H1 (cell line): Measurements from ENCODE around the gene ANKRD62. TPM values are rescaled to one million over a fixed set of nuclear protein-coding genes. Genes with fewer than 3 reads are reported as not detected.
A peak's percentile ranks its signal among the peaks of the same experiment; 100 is the strongest.

Source experiments
- CTCF ChIA-PET: fragments of 300-600 bp; sonication (Branson Sonifier 250); formaldehyde crosslinking; loops from one replicate; lab custom pipeline; 2021; ENCODE audit not compliant: partially characterized antibody; lab: Charles Lee
- POLR2A ChIA-PET: fragments of 300-600 bp; sonication (Branson Sonifier 250); formaldehyde crosslinking; loops from one replicate; lab custom pipeline; 2021; ENCODE audit warnings: inconsistent platforms; ENCODE audit not compliant: partially characterized antibody; lab: Charles Lee
- DNase-seq, 2 experiments: peaks; one replicate each; pipeline versions ENCODE4 v3.0.0 to v3.0.0-alpha.2; 2010 to 2022; ENCODE audit warnings: low spot score in 2 of 2, low read depth in 1 of 2, mixed read lengths in 1 of 2
- FAIRE-seq: peaks from 2 replicates; lab custom pipeline; 2011; peaks lifted over from hg19 to GRCh38; lab: Jason Lieb, UNC
- H2AFZ ChIP-seq: 2 replicates; pipeline ENCODE4 v1.8.1; 2012; ENCODE audit warnings: low read length, inconsistent platforms
- H2AK5ac ChIP-seq: 2 replicates; pipeline ENCODE4 v1.6.1; 2013; ENCODE audit warnings: low read depth, low read length
- H2BK120ac ChIP-seq: replicated peaks from 2 replicates; pipeline ENCODE3; 2013; ENCODE audit warnings: low read depth, low read length, inconsistent platforms
- H2BK12ac ChIP-seq: 2 replicates; pipeline ENCODE4 v1.6.1; 2013; ENCODE audit warnings: low read depth, low read length
- H2BK15ac ChIP-seq: 2 replicates; pipeline ENCODE4 v1.6.1; 2013; ENCODE audit warnings: low read length
- H2BK20ac ChIP-seq: 2 replicates; pipeline ENCODE4 v1.6.1; 2013; ENCODE audit warnings: low read length
- H2BK5ac ChIP-seq: 2 replicates; pipeline ENCODE4 v1.6.1; 2013; ENCODE audit warnings: low read depth, low read length
- H3K14ac ChIP-seq: 2 replicates; pipeline ENCODE4 v1.6.1; 2013; ENCODE audit warnings: inconsistent platforms; ENCODE audit not compliant: insufficient read length
- H3K18ac ChIP-seq: 2 replicates; pipeline ENCODE4 v1.6.1; 2013; ENCODE audit warnings: low read length; ENCODE audit errors: extremely low read depth
- H3K23ac ChIP-seq: 2 replicates; pipeline ENCODE4 v1.6.1; 2013; ENCODE audit warnings: inconsistent platforms; ENCODE audit not compliant: insufficient read length
- H3K23me2 ChIP-seq: 2 replicates; pipeline ENCODE4 v1.6.1; 2013; ENCODE audit warnings: low read depth, low read length
- H3K27ac ChIP-seq: 2 replicates; pipeline ENCODE4 v1.6.1; 2011; ENCODE audit warnings: low read depth, low read length, inconsistent platforms
- H3K27me3 ChIP-seq, 4 experiments: replicated peaks in 1 of 4; 1 replicate in 1 of 4; 2 replicates in 3 of 4; pipeline versions ENCODE4 v1.6.1 to v1.8.1; 2011 to 2013; ENCODE audit warnings: low read length in 3 of 4, mild to moderate bottlenecking in 3 of 4, inconsistent platforms in 2 of 4, mixed read lengths in 2 of 4, moderate library complexity in 1 of 4; ENCODE audit not compliant: control insufficient read depth in 3 of 4, insufficient read depth in 3 of 4; ENCODE audit errors: extremely low read depth in 1 of 4
- H3K36me3 ChIP-seq, 4 experiments: 2 replicates each; pipeline versions ENCODE4 v1.6.1 to v1.8.1; 2011 to 2013; ENCODE audit warnings: mild to moderate bottlenecking in 4 of 4, low read length in 3 of 4, moderate library complexity in 2 of 4, control low read depth in 1 of 4, inconsistent platforms in 1 of 4; ENCODE audit not compliant: insufficient read depth in 4 of 4, control insufficient read depth in 2 of 4
- H3K4ac ChIP-seq: replicated peaks from 2 replicates; pipeline ENCODE3; 2013; ENCODE audit warnings: low read length, low read depth, mixed read lengths, inconsistent platforms; ENCODE audit not compliant: insufficient read length
- H3K4me1 ChIP-seq, 4 experiments: replicated peaks in 1 of 4; 1 replicate in 1 of 4; 2 replicates in 3 of 4; pipeline versions ENCODE4 v1.6.1 to v1.8.1; 2011 to 2013; ENCODE audit warnings: low read length in 3 of 4, inconsistent platforms in 2 of 4, mixed read lengths in 1 of 4; ENCODE audit not compliant: insufficient read depth in 4 of 4, control insufficient read depth in 3 of 4
- H3K4me2 ChIP-seq, 2 experiments: 2 replicates each; pipeline versions ENCODE4 v1.6.1 to v1.8.1; 2011 to 2013; ENCODE audit warnings: low read depth in 2 of 2, low read length in 2 of 2, control low read depth in 1 of 2, inconsistent platforms in 1 of 2, mild to moderate bottlenecking in 1 of 2; ENCODE audit not compliant: insufficient read depth in 1 of 2
- H3K4me3 ChIP-seq, 4 experiments: fragments of 200-600, 300-600 bp in 1 of 4; sonication (generic), shearing (Covaris generic), sonication (Bioruptor Twin) in 1 of 4; 2 replicates each; pipeline versions ENCODE4 v1.5.1 to v1.8.1; 2011 to 2016; ENCODE audit warnings: low read length in 4 of 4, low read depth in 3 of 4, control low read depth in 2 of 4, inconsistent platforms in 2 of 4, mild to moderate bottlenecking in 2 of 4, mixed read lengths in 1 of 4, moderate library complexity in 1 of 4; ENCODE audit not compliant: insufficient read depth in 2 of 4; ENCODE audit errors: extremely low read depth in 1 of 4
- H3K56ac ChIP-seq: replicated peaks from 2 replicates; pipeline ENCODE3; 2013; ENCODE audit warnings: low read depth, mild to moderate bottlenecking, mixed read lengths, low read length, inconsistent platforms; ENCODE audit not compliant: insufficient read length
- H3K79me1 ChIP-seq: 2 replicates; pipeline ENCODE4 v1.6.1; 2013; ENCODE audit warnings: low read depth, low read length, control low read depth
- H3K79me2 ChIP-seq, 2 experiments: 2 replicates each; pipeline versions ENCODE4 v1.6.1 to v1.8.1; 2012 to 2013; ENCODE audit warnings: low read length in 2 of 2, mild to moderate bottlenecking in 2 of 2, inconsistent platforms in 1 of 2; ENCODE audit not compliant: insufficient read depth in 2 of 2, control insufficient read depth in 1 of 2
- H3K9ac ChIP-seq, 4 experiments: replicated peaks in 1 of 4; 1 replicate in 1 of 4; 2 replicates in 3 of 4; pipeline versions ENCODE4 v1.6.1 to v1.8.1; 2011 to 2013; ENCODE audit warnings: low read depth in 3 of 4, low read length in 3 of 4, control low read depth in 2 of 4, mild to moderate bottlenecking in 2 of 4, moderate library complexity in 2 of 4, inconsistent platforms in 1 of 4; ENCODE audit errors: extremely low read depth in 1 of 4
- H3K9me3 ChIP-seq, 2 experiments: 2 replicates each; pipeline versions ENCODE4 v1.6.1 to v1.8.1; 2012 to 2013; ENCODE audit warnings: mild to moderate bottlenecking in 2 of 2, moderate library complexity in 2 of 2, control low read depth in 1 of 2, inconsistent platforms in 1 of 2, low read depth in 1 of 2, low read length in 1 of 2, mixed read lengths in 1 of 2; ENCODE audit not compliant: insufficient read depth in 2 of 2
- H4K20me1 ChIP-seq, 2 experiments: replicated peaks in 1 of 2; 2 replicates each; pipeline versions ENCODE3 to v1.8.1; 2011 to 2013; ENCODE audit warnings: inconsistent platforms in 2 of 2, low read length in 2 of 2, mild to moderate bottlenecking in 1 of 2; ENCODE audit not compliant: insufficient read depth in 2 of 2, control insufficient read depth in 1 of 2
- H4K5ac ChIP-seq: 2 replicates; pipeline ENCODE4 v1.6.1; 2013; ENCODE audit warnings: low read length, low read depth, mixed read lengths, inconsistent platforms; ENCODE audit not compliant: insufficient read length
- H4K8ac ChIP-seq: 2 replicates; pipeline ENCODE4 v1.8.0; 2013; ENCODE audit warnings: mild to moderate bottlenecking, moderate library complexity, low read length, inconsistent platforms; ENCODE audit not compliant: insufficient read depth; ENCODE audit errors: extremely low read depth
- H4K91ac ChIP-seq: replicated peaks from 2 replicates; pipeline ENCODE3; 2013; ENCODE audit warnings: low read length, mixed read lengths, inconsistent platforms; ENCODE audit not compliant: insufficient read length
- CHD1 ChIP-seq: IDR thresholded peaks from 2 replicates; pipeline ENCODE4 v1.6.1; 2012; ENCODE audit warnings: low read depth, low read length, improper control_type of control experiment
- HDAC6 ChIP-seq: IDR thresholded peaks from one replicate; pipeline ENCODE4 v1.7.1; 2012; ENCODE audit warnings: low read depth, mild to moderate bottlenecking, inconsistent platforms, low read length, moderate library complexity
- JUN ChIP-seq: IDR thresholded peaks from 2 replicates; pipeline ENCODE4 v1.6.1; 2011; ENCODE audit warnings: low read depth, mild to moderate bottlenecking, improper control_type of control experiment, low read length
- RAD21 ChIP-seq, 2 experiments: IDR thresholded peaks in 1 of 2; conservative IDR thresholded peaks in 1 of 2; 2 replicates each; pipeline ENCODE4 v1.6.1; 2011; ENCODE audit warnings: low read depth in 2 of 2, low read length in 2 of 2, improper control_type of control experiment in 1 of 2, inconsistent platforms in 1 of 2, mild to moderate bottlenecking in 1 of 2, moderate library complexity in 1 of 2
- YY1 ChIP-seq: IDR thresholded peaks from 2 replicates; pipeline ENCODE4 v1.6.1; 2011; ENCODE audit warnings: low read depth, mild to moderate bottlenecking, low read length
- WGBS, 2 experiments: shearing (Covaris generic) in 1 of 2; methylation state at CpG; one replicate each; pipeline versions ENCODE4 v1.1.6 to v1.1.7; 2013 to 2015; ENCODE audit warnings: low lambda C conversion rate in 2 of 2, mixed read lengths in 2 of 2, inconsistent platforms in 1 of 2, low coverage in 1 of 2, missing lambda C conversion rate in 1 of 2; ENCODE audit not compliant: insufficient replicate concordance in 2 of 2, insufficient coverage in 1 of 2, insufficient read length in 1 of 2; ENCODE audit errors: extremely low coverage in 1 of 2, missing lambda C conversion rate in 1 of 2; 5-methylcytosine and 5-hydroxymethylcytosine counted together
- polyA plus RNA-seq, 7 experiments: library from polyadenylated mRNA; depleted of rRNA in 3 of 7; stranded (reverse) in 5 of 7; unstranded in 2 of 7; fragments of >200 nt in 5 of 7; fragments of 200-250 nt in 2 of 7; gene quantifications; 1 replicate in 5 of 7; 2 replicates in 1 of 7; 4 replicates in 1 of 7; pipeline versions ENCODE4 v1.2.1 to v1.2.3, GENCODE V29; 2011 to 2013; ENCODE audit warnings: missing spikeins in 2 of 7, mixed read lengths in 2 of 7
- total RNA-seq: library from RNA; stranded (reverse); fragmentation: NEBNext Ultra II Directional; extraction: Animal tissue kit (Norgen Biotek cat#: 25700); gene quantifications from 2 replicates; pipeline ENCODE4 v1.2.1, GENCODE V29; 2021
- TF ChIP-seq, protein P1 (sequence below): IDR thresholded peaks from 2 replicates; pipeline ENCODE4 v1.6.1; 2012; ENCODE audit warnings: low read length, inconsistent platforms
- TF ChIP-seq, protein P2 (sequence below), 3 experiments: IDR thresholded peaks; 1 replicate in 2 of 3; 2 replicates in 1 of 3; pipeline versions ENCODE4 v1.5.1 to v1.6.1; 2011; ENCODE audit warnings: low read length in 3 of 3, mild to moderate bottlenecking in 3 of 3, inconsistent platforms in 2 of 3, low read depth in 1 of 3, moderate library complexity in 1 of 3; ENCODE audit not compliant: insufficient read depth in 1 of 3; ENCODE audit errors: control extremely low read depth in 1 of 3

ANKRD62 gene
- total and polyA plus RNA-seq, 2 of the 8 experiments (the other 6 are each of a cell fraction or from before 2014, with no cell fraction given): not detected

DNA sequence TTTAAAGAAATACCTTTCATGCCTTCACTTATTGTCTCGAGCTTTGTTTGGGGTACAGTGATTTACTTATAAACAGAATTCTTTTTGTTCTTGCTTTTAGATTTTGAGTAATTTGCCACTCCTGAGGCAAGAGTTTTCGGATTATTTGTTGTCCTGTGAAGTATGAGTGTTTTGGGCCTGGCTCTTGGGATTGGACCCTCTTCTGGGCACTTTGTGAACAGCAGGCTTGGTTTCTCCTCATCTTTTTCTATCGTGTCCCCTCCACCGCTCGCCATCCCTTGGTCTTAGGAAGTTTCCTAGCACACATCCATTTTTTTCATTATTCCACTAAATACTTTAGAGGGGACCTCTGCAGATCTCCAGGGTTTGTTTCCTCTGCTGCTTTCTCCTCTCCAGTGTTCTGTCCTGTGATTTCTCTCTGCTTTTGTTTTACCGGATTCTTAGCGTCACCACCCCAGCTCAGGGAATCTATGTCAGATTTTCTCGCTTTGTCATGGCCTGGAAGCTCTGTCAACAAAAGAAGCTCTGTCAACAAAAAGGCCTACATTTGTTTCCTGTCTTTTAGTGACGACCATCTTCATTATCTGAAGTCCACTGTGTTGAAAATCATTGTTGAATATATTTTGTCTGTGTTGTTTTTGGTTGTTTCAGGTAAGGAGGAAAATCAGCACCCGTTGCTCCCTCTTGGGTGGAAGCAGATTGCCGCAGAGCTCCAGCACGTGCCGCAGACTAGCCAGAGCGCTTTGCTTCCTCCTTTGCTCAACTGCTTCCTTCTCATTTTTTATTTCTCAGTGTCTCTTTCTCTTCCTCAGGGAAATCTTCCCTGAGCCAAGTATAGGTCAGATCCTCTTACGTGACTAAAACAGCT is 27.8 kb downstream of the ANKRD62 start:
- no peak overlapping the region for H4K8ac ChIP-seq
- no peaks in the 10 kb centered on the region for H3K23me2 ChIP-seq
- no peak overlapping the region for H3K56ac ChIP-seq
- no peaks in the 10 kb centered on the region for H3K79me2 ChIP-seq
- ChIA-PET CTCF (interaction anchor here (0.7 to 1.9 kb wide), 9 partner anchors 9 to 741 kb away, joined by 3 to 7 read pairs (median 3); no protein-coding TSS in a partner anchor), POLR2A (no interaction called here)
- H4K5ac ChIP-seq: no peak overlapping the region
- no peak overlapping the region for H2BK20ac ChIP-seq
- no peaks in the 10 kb centered on the region for H3K9me3 ChIP-seq
- no peak overlapping the region for H3K18ac ChIP-seq
- H3K4me3 ChIP-seq: peak overlapping the region in 2 of 4 experiments; percentile 15 to 45; a peak in 3 of 8 replicates
- no peak overlapping the region for H2BK120ac ChIP-seq
- H3K4ac ChIP-seq: no peak overlapping the region
- no peak overlapping the region for H3K27ac ChIP-seq
- H3K36me3 ChIP-seq: no peaks in the 10 kb centered on the region
- no peaks in the 10 kb centered on the region for H3K4me1 ChIP-seq
- H3K4me2 ChIP-seq: peak overlapping the region in 1 of 2 experiments; percentile 47; a peak in 2 of 4 replicates
- no peaks in the 10 kb centered on the region for H3K27me3 ChIP-seq
- H4K20me1 ChIP-seq: no peaks in the 10 kb centered on the region
- H3K9ac ChIP-seq: no peak overlapping the region
- 46% methylated on average over 15 of the region's 15 CpGs; no CpG with 5 or more reads in 1 of the 2 experiments for WGBS, 2 experiments
- H4K91ac ChIP-seq: no peak overlapping the region
- no peak overlapping the region for H2AK5ac ChIP-seq
- DNase-seq (peak in 1 of 2 experiments; percentile 69), FAIRE-seq (peak; percentile 99)
- no peak overlapping the region for H3K14ac ChIP-seq
- H2BK15ac ChIP-seq: no peak overlapping the region
- no peaks in the 10 kb centered on the region for H3K79me1 ChIP-seq
- no peak overlapping the region for H3K23ac ChIP-seq
- no peak overlapping the region for H2BK5ac ChIP-seq
- peak overlapping the region; percentile 85 for H2AFZ ChIP-seq
- H2BK12ac ChIP-seq: no peak overlapping the region
- TF ChIP-seq JUN: no peak
- TF ChIP-seq, protein P1, sequence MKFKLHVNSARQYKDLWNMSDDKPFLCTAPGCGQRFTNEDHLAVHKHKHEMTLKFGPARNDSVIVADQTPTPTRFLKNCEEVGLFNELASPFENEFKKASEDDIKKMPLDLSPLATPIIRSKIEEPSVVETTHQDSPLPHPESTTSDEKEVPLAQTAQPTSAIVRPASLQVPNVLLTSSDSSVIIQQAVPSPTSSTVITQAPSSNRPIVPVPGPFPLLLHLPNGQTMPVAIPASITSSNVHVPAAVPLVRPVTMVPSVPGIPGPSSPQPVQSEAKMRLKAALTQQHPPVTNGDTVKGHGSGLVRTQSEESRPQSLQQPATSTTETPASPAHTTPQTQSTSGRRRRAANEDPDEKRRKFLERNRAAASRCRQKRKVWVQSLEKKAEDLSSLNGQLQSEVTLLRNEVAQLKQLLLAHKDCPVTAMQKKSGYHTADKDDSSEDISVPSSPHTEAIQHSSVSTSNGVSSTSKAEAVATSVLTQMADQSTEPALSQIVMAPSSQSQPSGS: no peak
- TF ChIP-seq CHD1: no peak
- TF ChIP-seq RAD21 (IDR thresholded peaks at IDR 0.05 in 1 of 2, conservative IDR thresholded peaks at IDR 0.05 in 1 of 2; ENCODE audit: low read depth in 2 of 2, low read length in 2 of 2): peak; percentile 34 to 43; a peak in 3 of 4 replicates
- no peak for TF ChIP-seq YY1
- TF ChIP-seq, protein P2, sequence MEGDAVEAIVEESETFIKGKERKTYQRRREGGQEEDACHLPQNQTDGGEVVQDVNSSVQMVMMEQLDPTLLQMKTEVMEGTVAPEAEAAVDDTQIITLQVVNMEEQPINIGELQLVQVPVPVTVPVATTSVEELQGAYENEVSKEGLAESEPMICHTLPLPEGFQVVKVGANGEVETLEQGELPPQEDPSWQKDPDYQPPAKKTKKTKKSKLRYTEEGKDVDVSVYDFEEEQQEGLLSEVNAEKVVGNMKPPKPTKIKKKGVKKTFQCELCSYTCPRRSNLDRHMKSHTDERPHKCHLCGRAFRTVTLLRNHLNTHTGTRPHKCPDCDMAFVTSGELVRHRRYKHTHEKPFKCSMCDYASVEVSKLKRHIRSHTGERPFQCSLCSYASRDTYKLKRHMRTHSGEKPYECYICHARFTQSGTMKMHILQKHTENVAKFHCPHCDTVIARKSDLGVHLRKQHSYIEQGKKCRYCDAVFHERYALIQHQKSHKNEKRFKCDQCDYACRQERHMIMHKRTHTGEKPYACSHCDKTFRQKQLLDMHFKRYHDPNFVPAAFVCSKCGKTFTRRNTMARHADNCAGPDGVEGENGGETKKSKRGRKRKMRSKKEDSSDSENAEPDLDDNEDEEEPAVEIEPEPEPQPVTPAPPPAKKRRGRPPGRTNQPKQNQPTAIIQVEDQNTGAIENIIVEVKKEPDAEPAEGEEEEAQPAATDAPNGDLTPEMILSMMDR (IDR thresholded peaks at IDR 0.05; ENCODE audit: control extremely low read depth in 1 of 3, insufficient read depth in 1 of 3, low read depth in 1 of 3, low read length in 3 of 3): peak; percentile 21 to 54 (median 43)
- no peak for TF ChIP-seq HDAC6
